ELR (cell line): ENCODE data around the gene SH2D7.

Source experiments
- DNase-seq: peaks from one replicate; pipeline ENCODE4 v3.0.0-alpha.2; 2015; ENCODE audit warnings: low read depth

SH2D7 gene

DNA sequence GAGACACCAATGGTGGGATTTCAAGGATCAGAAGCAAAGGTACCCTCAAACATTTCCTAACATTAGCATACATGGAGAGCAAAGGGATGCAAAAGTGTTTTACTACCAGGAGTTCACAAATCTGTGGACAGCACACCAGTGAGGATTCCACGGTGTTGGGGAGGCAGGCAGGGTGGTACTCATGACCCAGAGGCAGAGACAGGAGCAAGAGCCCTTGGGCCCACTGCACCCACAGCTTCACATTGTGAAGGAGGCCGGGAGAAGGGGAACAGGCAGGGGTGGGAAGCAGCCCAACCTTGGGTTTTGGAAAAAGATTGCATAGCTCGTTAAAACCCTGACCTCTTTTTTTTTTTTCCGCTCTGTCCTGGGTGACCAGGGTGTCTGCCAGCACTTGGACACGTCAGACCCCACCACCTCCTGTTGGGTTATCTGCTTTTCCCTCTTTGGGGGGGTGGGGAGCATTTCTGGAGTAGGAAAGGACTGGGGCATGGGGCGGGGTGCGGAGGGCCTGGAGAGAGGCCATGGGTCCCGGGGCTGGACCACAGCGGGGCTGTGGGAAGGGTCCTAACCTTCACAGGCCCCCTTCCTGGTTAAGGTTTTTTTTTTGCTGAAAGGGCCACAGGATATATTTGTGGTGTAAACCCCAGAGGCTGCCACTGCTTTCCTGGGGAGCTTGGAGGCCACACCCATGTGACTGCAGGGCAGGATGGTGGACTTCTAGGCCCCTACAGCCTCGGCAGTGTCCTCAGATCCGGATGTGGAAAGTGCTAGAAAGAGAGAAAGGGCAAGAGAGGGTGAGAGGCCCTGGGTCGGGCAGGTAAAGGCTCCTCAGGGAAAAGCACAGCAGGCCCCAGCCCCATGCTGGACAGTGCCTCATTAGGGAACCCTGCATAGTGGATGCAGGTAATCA lies 12.5 kb downstream of the SH2D7 start:
- no peak for DNase-seq

GRCh38 chr15:78105476-78106241 lies 13.3 kb downstream of the SH2D7 start:
- DNase-seq, result peak; percentile 36

DNA sequence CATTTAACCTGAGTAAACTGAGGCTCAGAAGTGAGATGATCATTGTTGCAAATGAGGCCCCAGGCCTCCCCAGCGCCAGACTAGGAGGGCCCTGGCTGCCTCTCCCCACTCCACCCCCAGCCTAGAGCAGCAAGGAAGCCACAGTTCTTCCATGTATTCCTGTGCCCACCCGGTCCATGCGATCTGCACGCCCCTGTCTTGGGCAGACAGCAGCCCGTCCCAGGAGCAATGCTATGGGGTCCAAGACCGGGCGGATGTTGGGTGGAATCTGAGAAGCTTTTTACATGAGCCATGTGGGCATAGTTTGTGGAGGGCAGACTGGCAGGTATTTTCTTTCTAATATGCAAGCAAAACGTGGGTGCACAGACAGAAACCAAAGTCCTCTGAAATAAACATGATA lies 15.1 kb downstream of the SH2D7 start:
- no peak for DNase-seq

- DNase-seq, result peak; percentile 87
These were observed 16.1 kb downstream of the SH2D7 start for GRCh38 chr15:78108300-78109084.

- DNase-seq, result no peak
These were observed 16.8 kb downstream of the SH2D7 start for GRCh38 chr15:78109156-78109555.

GRCh38 chr15:78110096-78110495 lies 17.7 kb downstream of the SH2D7 start:
- no peak for DNase-seq

DNA sequence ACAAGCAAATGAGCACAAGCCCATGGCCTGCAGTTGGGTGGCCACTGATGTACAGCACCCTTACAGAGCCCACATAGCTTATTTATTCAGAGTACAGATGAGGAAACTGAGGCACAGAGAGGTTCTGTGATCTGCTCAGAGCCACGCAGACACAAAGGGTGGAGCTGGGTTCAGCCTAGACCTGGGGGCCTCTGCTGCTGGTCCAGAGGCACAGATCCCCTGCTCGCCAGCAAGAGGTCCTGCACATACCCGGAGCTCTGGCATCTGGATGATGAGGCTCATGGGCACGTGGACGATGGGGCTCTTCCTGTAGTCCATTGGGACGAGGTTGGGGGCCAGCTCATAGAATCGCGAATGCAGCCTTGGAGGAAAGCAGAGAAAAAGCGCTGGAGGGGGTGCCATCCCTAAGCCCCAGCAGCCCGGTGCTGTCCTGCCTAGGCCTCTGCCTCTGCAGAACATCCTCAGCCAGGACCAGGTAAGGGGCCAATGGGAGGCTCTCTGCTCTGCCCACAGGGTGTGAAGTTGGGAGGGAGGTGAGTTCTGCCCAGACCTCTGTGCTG lies 18.6 kb downstream of the SH2D7 start:
- DNase-seq, result no peak

DNA sequence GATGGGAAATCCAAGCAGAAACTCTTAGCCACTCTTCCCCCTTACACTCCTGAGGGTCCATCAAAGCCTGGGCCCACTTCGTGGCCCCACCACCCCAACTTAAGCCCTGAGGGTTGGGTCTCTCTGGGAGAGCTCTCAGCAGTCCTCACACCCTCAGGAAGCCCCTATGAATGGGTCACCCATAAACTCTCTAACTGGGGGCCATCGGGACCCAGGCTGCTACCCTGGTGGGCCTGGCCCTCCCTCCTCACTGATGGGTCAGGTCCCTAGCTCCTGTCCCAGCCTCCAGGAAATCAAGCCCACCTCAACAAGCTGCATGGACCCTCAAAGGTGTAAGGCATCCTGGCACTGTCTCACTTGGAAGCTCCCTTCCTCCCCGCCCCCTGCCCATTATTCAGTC lies 19.4 kb downstream of the SH2D7 start:
- no peak for DNase-seq

- DNase-seq, result no peak
These were observed 20.2 kb downstream of the SH2D7 start for GRCh38 chr15:78112551-78112950.

GRCh38 chr15:78120523-78120922 lies 28.2 kb downstream of the SH2D7 start:
- no peak for DNase-seq

DNA sequence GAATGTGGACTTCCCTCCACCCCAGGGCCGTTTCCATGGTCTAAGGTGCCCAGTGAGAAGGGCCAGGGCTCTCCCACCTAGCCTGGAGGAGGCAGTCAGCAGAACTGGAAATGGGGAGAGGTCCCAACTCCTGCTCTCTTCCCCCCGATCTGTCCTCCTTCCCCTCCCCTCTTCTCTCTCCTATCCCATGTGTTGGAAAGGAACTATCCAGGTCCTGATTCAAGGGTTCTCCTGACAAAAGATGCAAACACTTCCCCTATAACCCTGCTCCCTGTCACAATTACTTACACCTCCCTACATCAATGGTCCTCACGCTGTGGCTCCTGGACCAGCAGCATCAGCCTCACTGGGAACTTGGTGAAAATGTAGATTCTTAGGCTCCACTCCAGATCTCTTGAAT lies 32.9 kb downstream of the SH2D7 start:
- DNase-seq, result no peak

DNA sequence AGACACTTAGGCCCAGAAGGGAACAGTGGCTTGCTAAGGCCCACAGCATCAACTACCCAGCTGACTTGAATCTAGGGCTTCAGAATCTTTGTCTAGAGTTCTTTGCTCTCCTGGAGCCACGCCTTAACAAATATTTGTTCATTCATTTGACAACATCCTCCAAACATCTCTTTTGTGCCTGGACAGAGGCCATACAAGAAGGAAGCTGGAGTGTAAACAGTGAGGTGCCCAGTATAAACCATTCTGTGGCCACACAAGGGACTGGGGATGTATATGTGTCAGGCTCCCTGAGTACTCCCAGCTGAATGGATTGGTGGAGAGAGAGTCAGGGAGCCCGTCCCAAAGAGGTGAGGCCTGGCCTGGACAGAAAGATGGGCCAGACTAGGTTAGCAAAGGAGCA lies 35.5 kb downstream of the SH2D7 start:
- DNase-seq, result no peak

DNA sequence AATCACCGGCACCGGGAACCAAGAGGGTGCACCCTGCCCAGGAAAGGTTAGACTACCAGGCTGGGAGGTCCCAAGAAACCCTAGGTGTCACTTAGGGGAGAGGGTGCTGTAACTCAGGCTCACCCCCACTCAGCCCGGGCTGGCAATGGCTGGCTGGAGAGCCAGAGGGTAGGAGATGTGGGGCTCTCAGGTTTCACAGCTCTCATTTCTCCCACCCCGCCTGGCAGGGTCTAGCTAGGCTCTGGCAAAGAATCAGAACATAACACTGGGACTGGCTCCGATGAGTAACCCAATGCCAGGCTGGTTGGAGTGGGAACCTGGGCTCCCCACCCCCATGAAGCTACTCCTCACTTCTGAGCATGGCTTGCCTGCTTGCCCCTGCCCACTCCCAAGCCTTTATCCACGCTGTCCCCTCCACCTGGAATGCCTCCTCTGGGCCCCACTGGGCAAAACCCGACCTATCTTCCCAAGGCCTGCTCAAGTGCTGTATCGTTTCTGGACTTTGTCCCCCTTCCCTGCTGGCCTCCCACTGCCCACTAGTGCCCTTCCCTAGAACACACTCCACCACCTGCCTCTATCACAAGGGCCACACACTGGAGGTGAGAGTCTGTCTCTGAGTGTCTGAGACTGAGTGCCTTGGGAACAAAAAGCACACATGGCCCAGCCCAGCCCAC lies 36.9 kb downstream of the SH2D7 start:
- DNase-seq, result no peak

DNA sequence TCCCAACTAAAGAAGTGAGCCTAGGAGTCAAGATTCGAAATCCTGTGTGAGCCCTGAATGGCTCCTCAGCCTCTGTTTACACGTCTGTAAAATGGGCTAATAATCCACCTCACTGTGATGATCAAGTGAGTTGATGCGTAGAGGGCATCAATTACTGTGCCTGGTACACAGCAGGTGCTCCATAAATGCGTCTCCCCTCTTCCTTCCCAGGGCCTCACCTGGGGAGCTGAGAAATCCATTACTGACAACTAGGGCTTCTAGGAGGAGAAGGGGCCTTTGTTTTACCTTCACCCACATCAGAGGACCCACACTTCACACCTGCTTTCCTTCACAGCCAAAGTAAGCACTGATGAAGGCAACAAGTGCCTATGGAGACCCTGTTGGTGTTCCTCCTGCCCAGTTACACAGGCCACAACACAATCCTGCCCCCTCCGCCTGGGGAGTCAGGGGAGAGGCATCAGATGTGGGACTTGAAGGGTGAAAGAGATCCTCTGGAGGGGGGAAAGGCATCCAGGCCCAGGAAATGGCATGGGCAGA lies 37.5 kb downstream of the SH2D7 start:
- DNase-seq, result no peak

DNA sequence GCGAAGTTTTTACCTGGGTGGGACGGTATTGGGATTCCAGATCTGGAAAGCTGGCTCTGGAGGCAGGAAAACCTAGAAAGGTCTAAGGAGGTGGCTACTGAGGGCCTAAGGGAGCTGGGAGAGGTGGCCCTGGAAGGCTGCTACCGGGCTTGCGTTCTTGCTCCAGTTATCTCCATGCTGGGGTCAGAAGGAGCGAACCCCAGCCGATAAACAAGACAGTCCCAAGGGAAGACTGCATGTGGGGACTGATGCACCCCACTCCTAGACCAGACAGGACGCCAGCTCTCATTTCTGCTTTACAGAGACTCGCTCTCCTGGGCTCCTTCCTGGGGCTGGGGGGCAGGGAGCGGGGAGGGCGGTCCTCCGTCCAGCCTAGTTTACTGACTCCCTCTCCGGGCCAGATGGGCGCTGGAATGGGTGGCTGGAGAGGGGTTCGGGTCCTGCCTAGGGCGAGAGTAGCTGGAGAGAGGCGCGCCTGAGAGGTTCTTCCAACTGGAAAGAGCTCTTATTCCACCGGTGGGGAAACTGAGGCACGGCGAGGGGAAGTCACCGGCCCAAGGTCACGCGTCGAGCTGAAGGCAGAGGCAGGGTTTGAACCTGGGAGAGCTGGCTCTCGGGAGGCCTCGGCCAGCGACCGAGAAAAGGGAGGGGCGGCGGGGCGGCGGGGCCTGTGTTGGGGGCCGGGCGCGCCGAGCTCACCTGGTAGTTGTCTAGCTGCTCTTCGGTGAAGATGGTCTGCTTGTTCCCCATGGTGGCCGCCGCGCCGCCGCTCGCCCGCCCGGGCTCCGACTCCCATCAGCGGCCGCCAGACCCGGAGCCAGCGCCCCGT lies 38.3 kb downstream of the SH2D7 start:
- no peak for DNase-seq

GRCh38 chr15:78131295-78132061 lies 39.1 kb downstream of the SH2D7 start, which contains the start of gene CIB2:
TSS of gene CIB2 (minus strand) at chr15:78131445. CDS start at chr15:78131215, 230 bp downstream.
- DNase-seq, result peak; percentile 63

- no peak for DNase-seq
These were observed 41.4 kb downstream of the SH2D7 start for GRCh38 chr15:78133801-78134200.

DNA sequence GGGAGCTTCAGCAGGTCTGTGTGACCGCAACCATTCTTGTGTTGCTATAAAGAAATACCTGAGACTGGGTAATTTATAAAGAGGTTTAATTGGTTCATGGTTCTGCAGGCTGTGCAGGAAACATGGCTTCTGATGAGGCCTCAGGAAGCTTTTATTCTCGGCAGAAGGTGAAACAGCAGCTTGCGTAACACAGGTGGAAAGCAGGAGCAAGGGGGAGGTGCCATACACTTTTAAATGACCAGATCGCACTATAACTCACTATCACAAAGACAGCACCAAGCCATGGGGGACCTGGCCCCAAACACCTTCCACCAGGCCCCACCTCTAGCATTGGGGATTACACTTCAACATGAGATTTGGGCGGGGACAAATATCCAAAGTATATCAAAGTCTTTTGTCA lies 47.2 kb downstream of the SH2D7 start:
- DNase-seq, result no peak

- DNase-seq, result no peak
These were observed 47.9 kb downstream of the SH2D7 start for GRCh38 chr15:78140292-78140691.
